Brain pericyte (primary cell): Measurements from ENCODE around the gene PTTG1IP.

Experiments
- DNase-seq: peaks from one replicate; pipeline ENCODE4 v3.0.0-alpha.2; 2012; ENCODE audit warnings: low read depth, low spot score

Gene PTTG1IP

GRCh38 chr21:44896561-44897286, 23.2 kb upstream of the PTTG1IP start:
- DNase-seq = no peak

- no peak for DNase-seq
These were observed 22.4 kb upstream of the PTTG1IP start for GRCh38 chr21:44895859-44896258.

- no peak for DNase-seq
These were observed 21.3 kb upstream of the PTTG1IP start for GRCh38 chr21:44894687-44895302.

GRCh38 chr21:44893948-44894656, 20.6 kb upstream of the PTTG1IP start:
- DNase-seq = no peak

GRCh38 chr21:44893278-44893556, 19.7 kb upstream of the PTTG1IP start:
- DNase-seq = no peak

GRCh38 chr21:44892536-44893277, 19.2 kb upstream of the PTTG1IP start:
- no peak for DNase-seq

- no peak for DNase-seq
These were observed 18.6 kb upstream of the PTTG1IP start for GRCh38 chr21:44892095-44892494.

- no peak for DNase-seq
These were observed 18.1 kb upstream of the PTTG1IP start for GRCh38 chr21:44891631-44892031.

- DNase-seq = no peak
These were observed 17.6 kb upstream of the PTTG1IP start for GRCh38 chr21:44890961-44891541.

GRCh38 chr21:44890338-44890931, 16.9 kb upstream of the PTTG1IP start:
- DNase-seq = no peak

GRCh38 chr21:44889625-44890337, 16.3 kb upstream of the PTTG1IP start:
- no peak for DNase-seq

- no peak for DNase-seq
These were observed 15.4 kb upstream of the PTTG1IP start for GRCh38 chr21:44888581-44889550.

GRCh38 chr21:44887807-44888580, 14.5 kb upstream of the PTTG1IP start:
- DNase-seq = no peak

- DNase-seq = no peak
These were observed 13.8 kb upstream of the PTTG1IP start for GRCh38 chr21:44887126-44887806.

GRCh38 chr21:44886113-44887075, 12.9 kb upstream of the PTTG1IP start:
- no peak for DNase-seq

- DNase-seq = no peak
These were observed 12.1 kb upstream of the PTTG1IP start for GRCh38 chr21:44885615-44886014.

- DNase-seq = no peak
These were observed 10.6 kb upstream of the PTTG1IP start for GRCh38 chr21:44884097-44884496.
